ENCODE data around the gene RIPPLY2.
A peak's percentile ranks its signal among the peaks of the same experiment; 100 is the strongest.

RIPPLY2 gene

GRCh38 chr6:83827050-83827449 is 26.1 kb upstream of the RIPPLY2 start:
- H3K27me3 ChIP-seq (ENCODE audit: control insufficient read depth in 2 of 2, insufficient read depth in 2 of 2, low read length in 2 of 2), result no peaks in the 10 kb centered on the region
- no peaks in the 10 kb centered on the region for H3K9me3 ChIP-seq (ENCODE audit: control insufficient read depth in 2 of 2, low read length in 2 of 2)
- no peaks in the 10 kb centered on the region for H3K36me3 ChIP-seq (ENCODE audit: control insufficient read depth in 2 of 2, insufficient read depth in 2 of 2, low read length in 2 of 2)
- H3K4me1 ChIP-seq (ENCODE audit: control insufficient read depth in 2 of 2, insufficient read depth in 2 of 2, low read length in 2 of 2), result no peaks in the 10 kb centered on the region
- H3K4me3 ChIP-seq (ENCODE audit: low read length in 2 of 2), result no peak overlapping the region
- H3K9ac ChIP-seq (ENCODE audit: low read depth in 1 of 2, low read length in 2 of 2), result no peak overlapping the region
- H3K27ac ChIP-seq (ENCODE audit: low read depth in 2 of 2, low read length in 2 of 2), result no peak overlapping the region

- no peaks in the 10 kb centered on the region for H3K4me1 ChIP-seq (ENCODE audit: control insufficient read depth in 2 of 2, insufficient read depth in 2 of 2, low read length in 2 of 2)
- H3K27ac ChIP-seq (ENCODE audit: low read depth in 2 of 2, low read length in 2 of 2), result no peak overlapping the region
- H3K9ac ChIP-seq (ENCODE audit: low read depth in 1 of 2, low read length in 2 of 2), result no peak overlapping the region
- no peaks in the 10 kb centered on the region for H3K9me3 ChIP-seq (ENCODE audit: control insufficient read depth in 2 of 2, low read length in 2 of 2)
- H3K4me3 ChIP-seq (ENCODE audit: low read length in 2 of 2), result no peak overlapping the region
- no peaks in the 10 kb centered on the region for H3K27me3 ChIP-seq (ENCODE audit: control insufficient read depth in 2 of 2, insufficient read depth in 2 of 2, low read length in 2 of 2)
- no peaks in the 10 kb centered on the region for H3K36me3 ChIP-seq (ENCODE audit: control insufficient read depth in 2 of 2, insufficient read depth in 2 of 2, low read length in 2 of 2)
Observed at GRCh38 chr6:83838727-83839126, 14.4 kb upstream of the RIPPLY2 start.

GRCh38 chr6:83844170-83844569 is 9.0 kb upstream of the RIPPLY2 start:
- no peaks in the 10 kb centered on the region for H3K4me1 ChIP-seq (ENCODE audit: control insufficient read depth in 2 of 2, insufficient read depth in 2 of 2, low read length in 2 of 2)
- H3K9me3 ChIP-seq (ENCODE audit: control insufficient read depth in 2 of 2, low read length in 2 of 2), result no peaks in the 10 kb centered on the region
- no peaks in the 10 kb centered on the region for H3K36me3 ChIP-seq (ENCODE audit: control insufficient read depth in 2 of 2, insufficient read depth in 2 of 2, low read length in 2 of 2)
- H3K9ac ChIP-seq (ENCODE audit: low read depth in 1 of 2, low read length in 2 of 2), result no peak overlapping the region
- no peak overlapping the region for H3K4me3 ChIP-seq (ENCODE audit: low read length in 2 of 2)
- H3K27me3 ChIP-seq (ENCODE audit: control insufficient read depth in 2 of 2, insufficient read depth in 2 of 2, low read length in 2 of 2), result no peaks in the 10 kb centered on the region
- no peak overlapping the region for H3K27ac ChIP-seq (ENCODE audit: low read depth in 2 of 2, low read length in 2 of 2)

- no peak overlapping the region for H3K4me3 ChIP-seq (ENCODE audit: low read length in 2 of 2)
- no peak overlapping the region for H3K27ac ChIP-seq (ENCODE audit: low read depth in 2 of 2, low read length in 2 of 2)
- H3K9ac ChIP-seq (ENCODE audit: low read depth in 1 of 2, low read length in 2 of 2), result no peak overlapping the region
- no peaks in the 10 kb centered on the region for H3K36me3 ChIP-seq (ENCODE audit: control insufficient read depth in 2 of 2, insufficient read depth in 2 of 2, low read length in 2 of 2)
- no peaks in the 10 kb centered on the region for H3K4me1 ChIP-seq (ENCODE audit: control insufficient read depth in 2 of 2, insufficient read depth in 2 of 2, low read length in 2 of 2)
- no peaks in the 10 kb centered on the region for H3K9me3 ChIP-seq (ENCODE audit: control insufficient read depth in 2 of 2, low read length in 2 of 2)
- H3K27me3 ChIP-seq (ENCODE audit: control insufficient read depth in 2 of 2, insufficient read depth in 2 of 2, low read length in 2 of 2), result peaks cover 0 to 3% of the 10 kb centered on the region in 2 donors
Observed at GRCh38 chr6:83846291-83846690, 6.9 kb upstream of the RIPPLY2 start.

- H3K4me3 ChIP-seq (ENCODE audit: low read length in 2 of 2), result no peak overlapping the region
- no peaks in the 10 kb centered on the region for H3K9me3 ChIP-seq (ENCODE audit: control insufficient read depth in 2 of 2, low read length in 2 of 2)
- no peaks in the 10 kb centered on the region for H3K4me1 ChIP-seq (ENCODE audit: control insufficient read depth in 2 of 2, insufficient read depth in 2 of 2, low read length in 2 of 2)
- H3K9ac ChIP-seq (ENCODE audit: low read depth in 1 of 2, low read length in 2 of 2), result no peak overlapping the region
- H3K27me3 ChIP-seq (ENCODE audit: control insufficient read depth in 2 of 2, insufficient read depth in 2 of 2, low read length in 2 of 2), result peaks cover 3% of the 10 kb centered on the region in 2 donors
- no peaks in the 10 kb centered on the region for H3K36me3 ChIP-seq (ENCODE audit: control insufficient read depth in 2 of 2, insufficient read depth in 2 of 2, low read length in 2 of 2)
- no peak overlapping the region for H3K27ac ChIP-seq (ENCODE audit: low read depth in 2 of 2, low read length in 2 of 2)
Observed at GRCh38 chr6:83847179-83847578, 6.0 kb upstream of the RIPPLY2 start.

GRCh38 chr6:83849127-83849526 is 4.0 kb upstream of the RIPPLY2 start:
- Histone ChIP-seq H3K27ac (ENCODE audit: low read depth in 2 of 2, low read length in 2 of 2) (no peak overlapping the region), H3K27me3 (ENCODE audit: control insufficient read depth in 2 of 2, insufficient read depth in 2 of 2, low read length in 2 of 2) (peaks cover 8 to 14% of the 10 kb centered on the region in 2 donors), H3K4me1 (ENCODE audit: control insufficient read depth in 2 of 2, insufficient read depth in 2 of 2, low read length in 2 of 2) (no peaks in the 10 kb centered on the region), H3K9ac (ENCODE audit: low read depth in 1 of 2, low read length in 2 of 2) (no peak overlapping the region), H3K9me3 (ENCODE audit: control insufficient read depth in 2 of 2, low read length in 2 of 2) (no peaks in the 10 kb centered on the region), H3K36me3 (ENCODE audit: control insufficient read depth in 2 of 2, insufficient read depth in 2 of 2, low read length in 2 of 2) (no peaks in the 10 kb centered on the region), H3K4me3 (ENCODE audit: low read length in 2 of 2) (no peak overlapping the region)

GRCh38 chr6:83849610-83850009 is 3.5 kb upstream of the RIPPLY2 start:
- H3K36me3 ChIP-seq (ENCODE audit: control insufficient read depth in 2 of 2, insufficient read depth in 2 of 2, low read length in 2 of 2), result no peaks in the 10 kb centered on the region
- H3K4me3 ChIP-seq (ENCODE audit: low read length in 2 of 2), result no peak overlapping the region
- no peaks in the 10 kb centered on the region for H3K9me3 ChIP-seq (ENCODE audit: control insufficient read depth in 2 of 2, low read length in 2 of 2)
- H3K9ac ChIP-seq (ENCODE audit: low read depth in 1 of 2, low read length in 2 of 2), result no peak overlapping the region
- H3K4me1 ChIP-seq (ENCODE audit: control insufficient read depth in 2 of 2, insufficient read depth in 2 of 2, low read length in 2 of 2), result no peaks in the 10 kb centered on the region
- no peak overlapping the region for H3K27ac ChIP-seq (ENCODE audit: low read depth in 2 of 2, low read length in 2 of 2)
- H3K27me3 ChIP-seq (ENCODE audit: control insufficient read depth in 2 of 2, insufficient read depth in 2 of 2, low read length in 2 of 2), result peaks cover 8 to 14% of the 10 kb centered on the region in 2 donors

- no peaks in the 10 kb centered on the region for H3K36me3 ChIP-seq (ENCODE audit: control insufficient read depth in 2 of 2, insufficient read depth in 2 of 2, low read length in 2 of 2)
- no peaks in the 10 kb centered on the region for H3K4me1 ChIP-seq (ENCODE audit: control insufficient read depth in 2 of 2, insufficient read depth in 2 of 2, low read length in 2 of 2)
- no peak overlapping the region for H3K27ac ChIP-seq (ENCODE audit: low read depth in 2 of 2, low read length in 2 of 2)
- H3K9ac ChIP-seq (ENCODE audit: low read depth in 1 of 2, low read length in 2 of 2), result no peak overlapping the region
- H3K9me3 ChIP-seq (ENCODE audit: control insufficient read depth in 2 of 2, low read length in 2 of 2), result no peaks in the 10 kb centered on the region
- peaks cover 16 to 18% of the 10 kb centered on the region in 2 donors for H3K27me3 ChIP-seq (ENCODE audit: control insufficient read depth in 2 of 2, insufficient read depth in 2 of 2, low read length in 2 of 2)
- peak overlapping the region in 1 of 2 donors; percentile 60 for H3K4me3 ChIP-seq (ENCODE audit: low read length in 2 of 2)
Observed at GRCh38 chr6:83852528-83853177, 507 bp upstream of the RIPPLY2 start.

- Histone ChIP-seq H3K4me1 (ENCODE audit: control insufficient read depth in 2 of 2, insufficient read depth in 2 of 2, low read length in 2 of 2) (peaks cover under 1 to 3% of the 10 kb centered on the region in 2 donors), H3K36me3 (ENCODE audit: control insufficient read depth in 2 of 2, insufficient read depth in 2 of 2, low read length in 2 of 2) (no peaks in the 10 kb centered on the region), H3K9me3 (ENCODE audit: control insufficient read depth in 2 of 2, low read length in 2 of 2) (no peaks in the 10 kb centered on the region), H3K4me3 (ENCODE audit: low read length in 2 of 2) (peak overlapping the region; percentile 32 to 60), H3K9ac (ENCODE audit: low read depth in 1 of 2, low read length in 2 of 2) (no peak overlapping the region), H3K27me3 (ENCODE audit: control insufficient read depth in 2 of 2, insufficient read depth in 2 of 2, low read length in 2 of 2) (peaks cover 16 to 18% of the 10 kb centered on the region in 2 donors), H3K27ac (ENCODE audit: low read depth in 2 of 2, low read length in 2 of 2) (no peak overlapping the region)
Observed at GRCh38 chr6:83854001-83854501, 891 bp downstream of the RIPPLY2 start.

- H3K4me1 ChIP-seq (ENCODE audit: control insufficient read depth in 2 of 2, insufficient read depth in 2 of 2, low read length in 2 of 2), result peaks cover 3 to 6% of the 10 kb centered on the region in 2 donors
- H3K36me3 ChIP-seq (ENCODE audit: control insufficient read depth in 2 of 2, insufficient read depth in 2 of 2, low read length in 2 of 2), result no peaks in the 10 kb centered on the region
- H3K4me3 ChIP-seq (ENCODE audit: low read length in 2 of 2), result no peak overlapping the region
- H3K9me3 ChIP-seq (ENCODE audit: control insufficient read depth in 2 of 2, low read length in 2 of 2), result no peaks in the 10 kb centered on the region
- no peak overlapping the region for H3K9ac ChIP-seq (ENCODE audit: low read depth in 1 of 2, low read length in 2 of 2)
- H3K27me3 ChIP-seq (ENCODE audit: control insufficient read depth in 2 of 2, insufficient read depth in 2 of 2, low read length in 2 of 2), result peaks cover 16 to 18% of the 10 kb centered on the region in 2 donors
- no peak overlapping the region for H3K27ac ChIP-seq (ENCODE audit: low read depth in 2 of 2, low read length in 2 of 2)
Observed at GRCh38 chr6:83854766-83855165, 1.6 kb downstream of the RIPPLY2 start.
